MM.1S (cell line): ENCODE measurements around the gene MBP.

Experiments used
- DNase-seq: peaks from one replicate; pipeline ENCODE4 v3.0.0-alpha.2; 2015
- H2AFZ ChIP-seq: fragments of 300-600 bp; sonication (generic); 2 replicates; pipeline ENCODE4 v1.6.0; 2016; ENCODE audit warnings: antibody characterized with exemption, low read length
- H3F3A ChIP-seq: fragments of 300-600 bp; sonication (generic); 2 replicates; pipeline ENCODE4 v1.6.1; 2016; ENCODE audit warnings: mild to moderate bottlenecking, antibody characterized with exemption, low read length, moderate library complexity, mixed read lengths; ENCODE audit not compliant: insufficient read depth
- H3K27ac ChIP-seq: fragments of 300-600 bp; sonication (generic); 2 replicates; pipeline ENCODE4 v1.5.1; 2016; ENCODE audit warnings: mild to moderate bottlenecking, low read length
- H3K27me3 ChIP-seq: fragments of 300-600 bp; sonication (generic); replicated peaks from 2 replicates; pipeline ENCODE4 v1.6.0; 2016; ENCODE audit warnings: low read length; ENCODE audit not compliant: insufficient read depth
- H3K36me3 ChIP-seq: fragments of 300-600 bp; sonication (generic); replicated peaks from 2 replicates; pipeline ENCODE4 v1.6.1; 2016; ENCODE audit warnings: mild to moderate bottlenecking, low read length, mixed read lengths; ENCODE audit not compliant: insufficient read depth
- H3K4me1 ChIP-seq: fragments of 300-600 bp; sonication (generic); 2 replicates; pipeline ENCODE4 v1.6.1; 2016; ENCODE audit warnings: low read length, mixed read lengths
- H3K4me2 ChIP-seq: fragments of 300-600 bp; sonication (generic); 2 replicates; pipeline ENCODE4 v1.6.0; 2016; ENCODE audit warnings: low read depth, low read length
- H3K4me3 ChIP-seq: fragments of 300-600 bp; sonication (generic); 2 replicates; pipeline ENCODE4 v1.5.1; 2016; ENCODE audit warnings: low read length, mixed read lengths
- H3K79me2 ChIP-seq: fragments of 300-600 bp; sonication (generic); 2 replicates; pipeline ENCODE4 v1.6.1; 2016; ENCODE audit warnings: mixed run types, low read length, mixed read lengths
- H3K9ac ChIP-seq: fragments of 300-600 bp; sonication (generic); 2 replicates; pipeline ENCODE4 v1.6.1; 2016; ENCODE audit warnings: low read length, mixed read lengths
- H3K9me2 ChIP-seq: fragments of 300-600 bp; sonication (generic); replicated peaks from 2 replicates; pipeline ENCODE4 v1.6.1; 2016; ENCODE audit warnings: mild to moderate bottlenecking, low read length, mixed read lengths; ENCODE audit not compliant: insufficient read depth
- H3K9me3 ChIP-seq: fragments of 300-600 bp; sonication (generic); replicated peaks from 2 replicates; pipeline ENCODE4 v1.6.1; 2016; ENCODE audit warnings: mild to moderate bottlenecking, low read length, mixed read lengths; ENCODE audit not compliant: insufficient read depth
- H4K20me1 ChIP-seq: fragments of 300-600 bp; sonication (generic); 2 replicates; pipeline ENCODE4 v1.6.1; 2016; ENCODE audit warnings: mild to moderate bottlenecking, low read length, moderate library complexity, mixed read lengths; ENCODE audit not compliant: insufficient read depth
- CTCF ChIP-seq: fragments of 300-600 bp; sonication (generic); IDR thresholded peaks from 2 replicates; pipeline ENCODE4 v1.5.1; 2016; ENCODE audit warnings: antibody characterized with exemption, low read length, mixed read lengths
- EZH2 ChIP-seq: fragments of 300-600 bp; sonication (generic); optimal IDR thresholded peaks from 2 replicates; pipeline ENCODE3; 2017; ENCODE audit warnings: low read depth, mild to moderate bottlenecking, antibody characterized with exemption, low read length, mixed read lengths
- EZH2phosphoT487 ChIP-seq: fragments of 300-600 bp; sonication (generic); IDR thresholded peaks from 2 replicates; pipeline ENCODE4 v1.6.1; 2018; ENCODE audit warnings: antibody characterized with exemption, low read length

The MBP gene

GRCh38 chr18:77090546-77091174 is 41.9 kb downstream of the MBP start:
- no peaks in the 10 kb centered on the region for H3K27me3 ChIP-seq
- H3K9me3 ChIP-seq: no peaks in the 10 kb centered on the region
- no peaks in the 10 kb centered on the region for H3K4me1 ChIP-seq
- no peaks in the 10 kb centered on the region for H3F3A ChIP-seq
- H3K4me3 ChIP-seq: no peak overlapping the region
- H3K4me2 ChIP-seq: no peak overlapping the region
- H3K9ac ChIP-seq: no peak overlapping the region
- H2AFZ ChIP-seq: no peak overlapping the region
- no peak for DNase-seq
- no peaks in the 10 kb centered on the region for H4K20me1 ChIP-seq
- H3K27ac ChIP-seq: no peak overlapping the region
- no peak for TF ChIP-seq EZH2
- TF ChIP-seq CTCF: no peak
- TF ChIP-seq EZH2phosphoT487: no peak
- no peaks in the 10 kb centered on the region for H3K36me3 ChIP-seq
- no peaks in the 10 kb centered on the region for H3K9me2 ChIP-seq
- H3K79me2 ChIP-seq: no peaks in the 10 kb centered on the region

GRCh38 chr18:77089723-77090285 is 42.8 kb downstream of the MBP start:
- no peak overlapping the region for H3K4me3 ChIP-seq
- H3K27ac ChIP-seq: no peak overlapping the region
- H2AFZ ChIP-seq: no peak overlapping the region
- H3K9me2 ChIP-seq: no peaks in the 10 kb centered on the region
- DNase-seq: no peak
- no peak overlapping the region for H3K4me2 ChIP-seq
- no peaks in the 10 kb centered on the region for H3F3A ChIP-seq
- H3K79me2 ChIP-seq: no peaks in the 10 kb centered on the region
- H3K36me3 ChIP-seq: no peaks in the 10 kb centered on the region
- no peak overlapping the region for H3K9ac ChIP-seq
- no peaks in the 10 kb centered on the region for H3K27me3 ChIP-seq
- no peak for TF ChIP-seq EZH2
- no peaks in the 10 kb centered on the region for H4K20me1 ChIP-seq
- no peaks in the 10 kb centered on the region for H3K9me3 ChIP-seq
- no peaks in the 10 kb centered on the region for H3K4me1 ChIP-seq

GRCh38 chr18:77088963-77089722 is 43.4 kb downstream of the MBP start:
- H3K79me2 ChIP-seq: no peaks in the 10 kb centered on the region
- no peak overlapping the region for H3K4me3 ChIP-seq
- H3K9me3 ChIP-seq: no peaks in the 10 kb centered on the region
- no peaks in the 10 kb centered on the region for H3K27me3 ChIP-seq
- no peak overlapping the region for H3K4me2 ChIP-seq
- H3K9me2 ChIP-seq: no peaks in the 10 kb centered on the region
- TF ChIP-seq EZH2phosphoT487 (no peak), EZH2 (no peak), CTCF (no peak)
- no peaks in the 10 kb centered on the region for H4K20me1 ChIP-seq
- no peak overlapping the region for H3K27ac ChIP-seq
- no peaks in the 10 kb centered on the region for H3F3A ChIP-seq
- no peaks in the 10 kb centered on the region for H3K4me1 ChIP-seq
- no peak overlapping the region for H3K9ac ChIP-seq
- H2AFZ ChIP-seq: no peak overlapping the region
- H3K36me3 ChIP-seq: no peaks in the 10 kb centered on the region
- DNase-seq: no peak
